ENCODE measurements around the gene SHISAL1.

GRCh38 chr22:44259366-44260215 is 53.2 kb downstream of the SHISAL1 start:
- TF ChIP-seq TOX (CRISPR knock-in tag; IDR thresholded peaks at IDR 0.05; ENCODE audit: borderline replicate concordance) (no peak), TSHZ2 (CRISPR knock-in tag; IDR thresholded peaks at IDR 0.05) (no peak), CSRNP3 (CRISPR knock-in tag; IDR thresholded peaks at IDR 0.05) (no peak), PATZ1 (CRISPR knock-in tag; IDR thresholded peaks at IDR 0.05; ENCODE audit: borderline replicate concordance) (no peak), RARB (CRISPR knock-in tag; IDR thresholded peaks at IDR 0.05) (no peak), CREB5 (CRISPR knock-in tag; IDR thresholded peaks at IDR 0.05; ENCODE audit: low read depth) (no peak), BACH2 (CRISPR knock-in tag; IDR thresholded peaks at IDR 0.05; ENCODE audit: borderline replicate concordance) (no peak), ZNF565 (CRISPR knock-in tag; conservative IDR thresholded peaks at IDR 0.05; ENCODE audit: low read depth) (no peak), ARNTL (CRISPR knock-in tag; IDR thresholded peaks at IDR 0.05; ENCODE audit: borderline replicate concordance, low read depth) (no peak), ZNF8 (CRISPR knock-in tag; IDR thresholded peaks at IDR 0.05) (no peak)
